Stimulated activated CD4-positive, alpha-beta T cell treated with anti-CD3 and anti-CD28 coated beads, TNF-alpha, amount 100 ng/mL, for 1 hour (primary cell): ENCODE measurements around the gene CARM1.
"Not testable (repeated sequence)": the region's sequence is repeated elsewhere in the genome, so short reads cannot be mapped to it uniquely, and the experiment has no call there.

ENCODE experiments used
- DNase-seq, 3 donors: peaks; one replicate each; pipeline ENCODE4 v3.0.0-alpha.2; 2020; ENCODE audit warnings: low read depth in 3 of 3, low spot score in 1 of 3

Gene CARM1

GRCh38 chr19:10927730-10928562 lies 56.6 kb downstream of the CARM1 start:
- DNase-seq = no peak

DNA sequence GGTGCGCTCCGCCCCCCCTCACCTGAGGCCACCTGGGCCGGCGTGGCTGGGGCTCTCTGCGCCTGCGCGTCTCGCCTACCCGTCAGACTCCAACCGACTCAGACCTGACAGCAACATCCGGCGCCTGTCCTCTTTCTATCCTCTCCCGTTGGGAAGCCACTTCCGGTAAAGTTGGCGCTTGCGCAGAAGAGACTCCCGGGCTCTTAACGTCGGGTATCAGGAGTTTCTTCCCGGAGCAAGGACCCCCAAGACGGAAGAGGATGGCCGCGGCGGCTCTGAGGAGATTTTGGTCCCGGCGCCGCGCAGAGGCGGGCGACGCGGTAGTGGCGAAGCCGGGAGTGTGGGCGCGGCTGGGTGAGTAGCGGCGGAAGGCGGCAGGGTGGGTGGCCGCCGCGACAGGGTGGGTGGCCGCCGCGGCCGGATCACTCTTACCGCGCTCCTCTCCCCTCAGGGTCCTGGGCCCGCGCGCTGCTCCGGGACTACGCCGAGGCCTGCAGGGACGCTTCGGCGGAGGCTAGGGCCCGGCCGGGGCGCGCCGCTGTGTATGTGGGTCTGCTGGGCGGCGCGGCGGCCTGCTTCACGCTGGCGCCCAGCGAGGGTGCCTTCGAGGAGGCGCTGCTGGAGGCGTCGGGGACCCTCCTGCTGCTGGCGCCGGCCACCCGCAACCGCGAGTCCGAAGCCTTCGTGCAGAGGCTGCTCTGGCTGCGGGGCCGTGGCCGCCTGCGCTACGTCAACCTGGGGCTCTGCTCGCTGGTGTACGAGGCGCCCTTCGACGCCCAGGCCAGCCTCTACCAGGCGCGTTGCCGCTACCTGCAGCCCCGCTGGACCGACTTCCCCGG lies 57.4 kb downstream of the CARM1 start, which contains the start of the genes TIMM29 and YIPF2:
TIMM29 (plus strand) TSS at position 249 of the 839 bp plus-strand sequence; CDS start at position 261, 12 bp downstream.
YIPF2 (minus strand) TSS at position 77 of the 839 bp plus-strand sequence. CDS start 229 bp downstream, outside the sequence.
- peak; percentile 84 to 92 (median 85) for DNase-seq

DNA sequence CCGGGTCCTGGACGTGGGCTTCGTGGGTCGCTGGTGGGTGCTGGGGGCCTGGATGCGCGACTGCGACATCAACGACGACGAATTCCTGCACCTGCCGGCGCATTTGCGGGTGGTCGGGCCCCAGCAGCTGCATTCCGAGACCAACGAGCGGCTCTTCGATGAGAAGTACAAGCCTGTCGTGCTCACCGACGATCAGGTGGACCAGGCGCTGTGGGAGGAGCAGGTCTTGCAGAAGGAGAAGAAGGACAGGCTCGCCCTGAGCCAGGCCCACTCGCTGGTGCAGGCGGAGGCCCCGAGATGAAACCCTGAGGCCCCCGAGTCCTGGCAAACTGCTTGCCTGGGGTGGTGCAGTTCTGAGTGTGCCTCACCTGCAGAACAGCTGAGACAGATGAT lies 58.0 kb downstream of the CARM1 start:
- DNase-seq = no peak

GRCh38 chr19:10935371-10936059 lies 64.2 kb downstream of the CARM1 start:
- DNase-seq = no peak

- DNase-seq = no peak
Observed at GRCh38 chr19:10936661-10937084, 65.3 kb downstream of the CARM1 start.

DNA sequence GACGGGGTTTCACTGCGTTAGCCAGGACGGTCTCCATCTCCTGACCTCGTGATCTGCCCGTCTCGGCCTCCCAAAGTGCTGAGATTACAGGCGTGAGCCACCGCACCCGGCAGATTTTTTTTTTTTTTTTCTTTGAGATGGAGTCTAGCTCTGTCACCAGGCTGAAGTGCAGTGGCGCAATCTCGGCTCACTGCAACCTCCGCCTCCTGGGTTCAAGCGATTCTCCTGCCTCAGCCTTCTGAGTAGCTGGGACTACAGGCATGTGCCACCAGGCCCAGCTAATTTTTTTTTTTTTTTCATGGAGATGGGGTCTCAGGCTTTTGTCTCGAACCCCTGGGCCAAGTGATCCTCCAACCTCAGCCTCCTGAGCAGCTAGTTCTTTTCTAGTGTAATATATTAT lies 70.3 kb downstream of the CARM1 start:
- DNase-seq = not testable (repeated sequence)

- DNase-seq = not testable (repeated sequence)
Observed at GRCh38 chr19:10943412-10943811, 72.1 kb downstream of the CARM1 start.

- DNase-seq = no peak
Observed at GRCh38 chr19:10945264-10945663, 73.9 kb downstream of the CARM1 start.

GRCh38 chr19:10946958-10947657 lies 75.8 kb downstream of the CARM1 start:
- DNase-seq = no peak

- DNase-seq = no peak
Observed at GRCh38 chr19:10952809-10953208, 81.5 kb downstream of the CARM1 start.

GRCh38 chr19:10959277-10959968 lies 88.1 kb downstream of the CARM1 start:
- not testable (repeated sequence) for DNase-seq

GRCh38 chr19:10960314-10961072 lies 89.1 kb downstream of the CARM1 start, which contains the start of gene SMARCA4:
Gene SMARCA4, plus strand, starts transcription at chr19:10961030. Its CDS starts 23,122 bp downstream, at chr19:10984152.
- peak; percentile 97 to 98 (median 98) for DNase-seq

DNA sequence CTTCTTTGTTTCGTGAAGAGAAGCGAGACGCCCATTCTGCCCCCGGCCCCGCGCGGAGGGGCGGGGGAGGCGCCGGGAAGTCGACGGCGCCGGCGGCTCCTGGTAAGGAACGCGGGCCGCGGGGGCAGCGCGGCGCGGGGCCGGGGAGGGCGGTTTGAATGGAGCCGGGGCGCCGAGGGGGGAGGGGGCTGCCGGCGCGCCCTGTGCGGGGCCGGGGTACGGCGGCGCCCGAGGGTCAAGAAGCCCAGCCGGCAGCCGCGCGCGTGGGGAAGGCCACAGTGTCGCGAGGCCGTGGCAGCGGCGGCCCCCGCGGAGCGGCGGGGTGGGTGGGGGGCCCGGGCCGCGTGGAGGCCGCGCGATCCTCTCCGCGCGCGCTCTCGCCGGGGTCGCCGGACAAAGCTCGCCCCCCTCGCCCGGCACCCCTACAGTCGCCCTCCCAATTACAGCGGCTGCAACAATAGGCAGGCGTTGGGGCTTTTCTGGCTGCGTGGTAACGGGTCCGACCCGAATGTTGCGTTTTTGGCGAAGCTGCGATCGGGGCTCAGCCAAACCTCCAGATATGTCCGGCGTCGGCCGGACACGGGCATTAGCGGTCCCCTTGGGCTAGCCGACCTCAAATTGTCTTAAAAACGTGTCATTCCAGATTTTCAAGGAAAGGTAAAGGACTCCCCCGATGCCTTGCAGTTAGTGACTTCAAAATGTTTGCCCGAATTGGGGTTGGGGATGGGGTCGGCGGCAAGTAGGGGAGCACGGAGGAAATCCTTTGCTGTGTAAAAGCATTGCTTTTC lies 89.9 kb downstream of the CARM1 start:
- no peak for DNase-seq

DNA sequence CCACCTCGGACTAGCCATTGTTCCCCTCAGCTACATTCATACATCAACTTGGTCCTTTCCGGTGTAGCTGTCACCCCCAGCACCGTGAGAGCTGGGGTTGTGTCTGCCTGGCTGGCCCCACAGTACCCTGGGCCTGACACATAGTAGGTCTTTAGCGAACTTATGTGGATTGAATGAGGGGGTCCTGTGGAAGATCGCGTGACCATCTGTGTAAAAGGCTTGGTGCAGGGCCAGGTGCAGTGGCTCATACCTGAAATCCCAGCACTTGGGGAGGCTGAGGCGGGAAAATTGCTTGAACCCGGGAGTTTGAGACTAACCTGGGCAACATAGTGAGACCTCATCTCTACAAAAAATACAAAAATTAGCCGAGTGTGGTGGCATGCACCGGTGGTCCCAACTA lies 91.5 kb downstream of the CARM1 start:
- no peak for DNase-seq

GRCh38 chr19:10963865-10964264 lies 92.5 kb downstream of the CARM1 start:
- no peak for DNase-seq

- no peak for DNase-seq
Observed at GRCh38 chr19:10964903-10965302, 93.5 kb downstream of the CARM1 start.

DNA sequence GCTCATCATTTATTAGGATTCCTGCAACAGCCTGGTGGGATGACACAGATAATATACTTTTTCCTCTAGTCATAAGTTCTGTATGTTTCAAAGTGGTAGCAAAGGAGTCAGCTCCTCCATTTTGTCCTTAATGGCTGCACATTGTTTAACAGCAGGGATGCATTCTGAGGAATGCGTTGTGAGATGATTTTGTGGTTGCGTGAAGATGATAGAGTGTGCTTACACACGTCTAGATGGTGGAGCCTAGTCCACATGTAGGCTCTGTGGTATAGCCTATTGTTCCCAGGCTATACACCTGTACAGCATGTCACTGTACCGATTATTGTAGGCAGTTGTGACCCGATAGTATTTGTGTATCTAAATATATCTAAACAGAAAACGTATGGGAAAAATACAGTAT lies 94.0 kb downstream of the CARM1 start:
- DNase-seq = no peak

DNA sequence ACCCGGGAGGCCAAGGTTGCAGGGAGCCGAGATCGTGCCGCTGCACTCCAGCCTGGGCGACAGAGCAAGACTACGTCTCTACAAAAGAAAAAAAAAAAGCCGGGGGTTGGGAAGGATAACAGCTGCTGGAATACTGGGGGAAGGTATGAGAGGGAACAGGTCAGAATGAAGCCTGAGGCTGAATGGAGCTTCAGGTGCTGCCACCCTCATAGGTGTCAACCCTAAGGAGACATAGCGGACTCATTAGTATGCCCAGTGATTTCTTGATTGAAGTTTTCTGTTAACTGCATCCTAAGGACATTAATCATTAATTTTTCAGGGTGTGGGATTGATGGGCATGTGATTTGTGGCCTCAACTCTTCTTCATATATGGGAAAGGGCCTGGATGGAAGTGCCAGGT lies 95.5 kb downstream of the CARM1 start:
- DNase-seq = no peak
